ENCODE data around the gene MED12L. TPM values are rescaled to one million over a fixed set of nuclear protein-coding genes. Genes with fewer than 3 reads are reported as not detected.

The MED12L gene
- total and polyA plus RNA-seq, 2 donors from 2014 or later = 0.13 to 0.82 TPM

- intact Hi-C loops (cut with DNase I) = no loop called here
- H3K4me3 ChIP-seq (ENCODE audit: low read length in 3 of 3) = no peak overlapping the region
- DNase-seq (no peak), FAIRE-seq (no peak)
- no peak overlapping the region for H3K9ac ChIP-seq (ENCODE audit: low read length in 3 of 3)
- H3K9me3 ChIP-seq (ENCODE audit: control insufficient read depth in 2 of 3, insufficient read depth in 1 of 3, low read length in 3 of 3) = no peaks in the 10 kb centered on the region
- H3K4me1 ChIP-seq (ENCODE audit: control insufficient read depth in 2 of 3, insufficient read depth in 2 of 3, low read depth in 1 of 3, low read length in 3 of 3) = no peaks in the 10 kb centered on the region
- H3K36me3 ChIP-seq (ENCODE audit: control insufficient read depth in 2 of 3, insufficient read depth in 3 of 3, low read length in 3 of 3) = no peaks in the 10 kb centered on the region
- no peak overlapping the region for H3K27ac ChIP-seq (ENCODE audit: low read depth in 2 of 2, low read length in 2 of 2)
- TF ChIP-seq CTCF (IDR thresholded peaks at IDR 0.05; ENCODE audit: borderline replicate concordance, extremely low read depth, insufficient read depth) = no peak
- H3K27me3 ChIP-seq (ENCODE audit: control insufficient read depth, insufficient read depth, low read length) = no peaks in the 10 kb centered on the region
Observed at GRCh38 chr3:151426341-151426657, 340.8 kb downstream of the MED12L start.

- Histone ChIP-seq H3K4me3 (ENCODE audit: low read length in 3 of 3) (no peak overlapping the region), H3K36me3 (ENCODE audit: control insufficient read depth in 2 of 3, insufficient read depth in 3 of 3, low read length in 3 of 3) (no peaks in the 10 kb centered on the region), H3K27ac (ENCODE audit: low read depth in 2 of 2, low read length in 2 of 2) (no peak overlapping the region), H3K4me1 (ENCODE audit: control insufficient read depth in 2 of 3, insufficient read depth in 2 of 3, low read depth in 1 of 3, low read length in 3 of 3) (no peaks in the 10 kb centered on the region), H3K27me3 (ENCODE audit: control insufficient read depth, insufficient read depth, low read length) (no peaks in the 10 kb centered on the region), H3K9me3 (ENCODE audit: control insufficient read depth in 2 of 3, insufficient read depth in 1 of 3, low read length in 3 of 3) (no peaks in the 10 kb centered on the region), H3K9ac (ENCODE audit: low read length in 3 of 3) (no peak overlapping the region)
- intact Hi-C loops (cut with DNase I) = no loop called here
- DNase-seq = no peak
- TF ChIP-seq CTCF (IDR thresholded peaks at IDR 0.05; ENCODE audit: borderline replicate concordance, extremely low read depth, insufficient read depth) = no peak
- no peak for FAIRE-seq
Observed at GRCh38 chr3:151428386-151428785, 342.9 kb downstream of the MED12L start.

GRCh38 chr3:151430821-151431484 lies 345.5 kb downstream of the MED12L start:
- Histone ChIP-seq H3K36me3 (ENCODE audit: control insufficient read depth in 2 of 3, insufficient read depth in 3 of 3, low read length in 3 of 3) (no peaks in the 10 kb centered on the region), H3K4me3 (ENCODE audit: low read length in 3 of 3) (no peak overlapping the region), H3K27me3 (ENCODE audit: control insufficient read depth, insufficient read depth, low read length) (no peaks in the 10 kb centered on the region), H3K9me3 (ENCODE audit: control insufficient read depth in 2 of 3, insufficient read depth in 1 of 3, low read length in 3 of 3) (no peaks in the 10 kb centered on the region), H3K9ac (ENCODE audit: low read length in 3 of 3) (no peak overlapping the region), H3K4me1 (ENCODE audit: control insufficient read depth in 2 of 3, insufficient read depth in 2 of 3, low read depth in 1 of 3, low read length in 3 of 3) (no peaks in the 10 kb centered on the region), H3K27ac (ENCODE audit: low read depth in 2 of 2, low read length in 2 of 2) (no peak overlapping the region)
- FAIRE-seq = no peak
- TF ChIP-seq CTCF (IDR thresholded peaks at IDR 0.05; ENCODE audit: borderline replicate concordance, extremely low read depth, insufficient read depth) = no peak
- no peak for DNase-seq
- intact Hi-C loops (cut with DNase I) = no loop called here

- no peak for DNase-seq
- Histone ChIP-seq H3K4me1 (ENCODE audit: control insufficient read depth in 2 of 3, insufficient read depth in 2 of 3, low read depth in 1 of 3, low read length in 3 of 3) (no peaks in the 10 kb centered on the region), H3K27me3 (ENCODE audit: control insufficient read depth, insufficient read depth, low read length) (no peaks in the 10 kb centered on the region), H3K9me3 (ENCODE audit: control insufficient read depth in 2 of 3, insufficient read depth in 1 of 3, low read length in 3 of 3) (no peaks in the 10 kb centered on the region), H3K4me3 (ENCODE audit: low read length in 3 of 3) (no peak overlapping the region), H3K27ac (ENCODE audit: low read depth in 2 of 2, low read length in 2 of 2) (no peak overlapping the region), H3K36me3 (ENCODE audit: control insufficient read depth in 2 of 3, insufficient read depth in 3 of 3, low read length in 3 of 3) (no peaks in the 10 kb centered on the region), H3K9ac (ENCODE audit: low read length in 3 of 3) (no peak overlapping the region)
- intact Hi-C loops (cut with DNase I) = no loop called here
- no peak for FAIRE-seq
- no peak for TF ChIP-seq CTCF (IDR thresholded peaks at IDR 0.05; ENCODE audit: borderline replicate concordance, extremely low read depth, insufficient read depth)
Observed at GRCh38 chr3:151431940-151432339, 346.5 kb downstream of the MED12L start.

Data from kidney (tissue), 14 donors.